Suppressor macrophage (primary cell): Measurements from ENCODE around the gene GREB1.

Experiments
- DNase-seq, 4 experiments: peaks; one replicate each; pipeline ENCODE4 v3.0.0-alpha.2; 2020 to 2022
- total RNA-seq, 17 experiments: gene quantifications; one replicate each; lab custom pipeline; 2026; ENCODE audit warnings: mixed read lengths in 6 of 17, inconsistent platforms in 3 of 17; lab: John Stamatoyannopoulos, UW

GREB1 gene
- 0 to 9.0 (median 2.2) reads per million in 17 experiments for total RNA-seq

GRCh38 chr2:11533278-11534070, at the start of gene GREB1:
Gene GREB1, plus strand, starts transcription at chr2:11534045. Its CDS starts 22,570 bp downstream, at chr2:11556615.
- peak; percentile 24 to 66 (median 51) for DNase-seq

GRCh38 chr2:11488809-11489208, 45.0 kb upstream of the GREB1 start:
- DNase-seq = no peak

GRCh38 chr2:11490194-11490593, 43.7 kb upstream of the GREB1 start:
- DNase-seq = no peak

GRCh38 chr2:11491348-11491933, 42.4 kb upstream of the GREB1 start:
- no peak for DNase-seq

GRCh38 chr2:11492244-11492643, 41.6 kb upstream of the GREB1 start:
- DNase-seq = no peak

- no peak for DNase-seq
Measured at GRCh38 chr2:11492720-11493119, 41.1 kb upstream of the GREB1 start.

- no peak for DNase-seq
Measured at GRCh38 chr2:11493282-11493681, 40.6 kb upstream of the GREB1 start.

- DNase-seq = no peak
Measured at GRCh38 chr2:11494310-11494709, 39.5 kb upstream of the GREB1 start.

GRCh38 chr2:11495844-11496681, 37.8 kb upstream of the GREB1 start:
- peak in 2 of 4 experiments; percentile 25 to 33 for DNase-seq

- DNase-seq = no peak
Measured at GRCh38 chr2:11498543-11499034, 35.3 kb upstream of the GREB1 start.

- DNase-seq = no peak
Measured at GRCh38 chr2:11499081-11499743, 34.6 kb upstream of the GREB1 start.

- no peak for DNase-seq
Measured at GRCh38 chr2:11500702-11501303, 33.0 kb upstream of the GREB1 start.

GRCh38 chr2:11502740-11503292, 31.0 kb upstream of the GREB1 start:
- DNase-seq = no peak

- no peak for DNase-seq
Measured at GRCh38 chr2:11503354-11503927, 30.4 kb upstream of the GREB1 start.

GRCh38 chr2:11505652-11506610, 27.9 kb upstream of the GREB1 start:
- DNase-seq = no peak

GRCh38 chr2:11506611-11506969, 27.3 kb upstream of the GREB1 start:
- DNase-seq = no peak

GRCh38 chr2:11507517-11507916, 26.3 kb upstream of the GREB1 start:
- no peak for DNase-seq

- no peak for DNase-seq
Measured at GRCh38 chr2:11508279-11508678, 25.6 kb upstream of the GREB1 start.

GRCh38 chr2:11509657-11510360, 24.0 kb upstream of the GREB1 start:
- no peak for DNase-seq

GRCh38 chr2:11512431-11512830, 21.4 kb upstream of the GREB1 start:
- DNase-seq = no peak
